ENCODE measurements around the gene FOXD4L3. TPM values are rescaled to one million over a fixed set of nuclear protein-coding genes. Genes with fewer than 3 reads are reported as not detected.
"Not testable (repeated sequence)": the region's sequence is repeated elsewhere in the genome, so short reads cannot be mapped to it uniquely, and the experiment has no call there.

Gene FOXD4L3
- total RNA-seq, 1 experiment from 2014 or later = not detected

DNA sequence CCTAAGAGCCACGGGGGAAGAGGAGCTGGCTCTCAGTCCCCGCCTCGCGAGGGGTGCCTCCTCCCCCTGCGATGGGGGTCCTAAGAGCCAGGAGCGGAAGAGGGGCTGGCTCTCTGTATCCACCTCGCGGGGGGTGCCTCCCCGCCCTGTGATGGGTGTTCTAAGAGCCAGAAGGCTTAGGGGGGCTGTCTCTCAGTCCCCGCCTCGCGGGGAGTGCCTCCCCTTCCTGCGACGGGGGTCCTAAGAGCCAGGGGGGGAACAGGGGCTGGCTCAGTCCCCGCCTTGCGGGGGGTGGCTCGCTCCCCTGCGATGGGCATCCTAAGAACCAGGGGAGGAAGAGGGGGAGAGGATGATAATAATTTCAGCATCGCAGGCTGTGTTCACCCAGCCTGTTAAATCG, 21.9 kb downstream of the FOXD4L3 start:
- H2BK12ac ChIP-seq (ENCODE audit: insufficient read length, low read depth, low read length); H3K4me1 Mint-ChIP-seq; H3K18ac ChIP-seq (ENCODE audit: insufficient read length, low read depth, low read length); H3K79me2 ChIP-seq (ENCODE audit: insufficient read depth, low read length); H3K4me1 ChIP-seq (ENCODE audit: insufficient read depth, low read length); H3T11ph ChIP-seq (ENCODE audit: low read length); H3K9me3 ChIP-seq (ENCODE audit: control insufficient read depth, low read depth, low read length); H3K79me1 ChIP-seq (ENCODE audit: insufficient read depth, low read depth, low read length, poor library complexity, severe bottlenecking); H3K27me3 ChIP-seq (ENCODE audit: insufficient read depth, low read length); H3K9ac ChIP-seq (ENCODE audit: extremely low read depth, insufficient read length, low read length); H4K8ac ChIP-seq (replicated peaks; ENCODE audit: insufficient read length, low read depth, low read length); H4K5ac ChIP-seq (ENCODE audit: insufficient read length, low read depth, low read length); H3K23me2 ChIP-seq (ENCODE audit: insufficient read length, low read depth, low read length, poor library complexity, severe bottlenecking); H2BK20ac ChIP-seq (ENCODE audit: low read depth, low read length, poor library complexity, severe bottlenecking); H2BK5ac ChIP-seq (ENCODE audit: insufficient read length, low read length); H3K27ac ChIP-seq (ENCODE audit: insufficient read length, low read depth, low read length); H3K4me2 ChIP-seq (ENCODE audit: insufficient read depth, insufficient read length, low read length); H2AFZ ChIP-seq (ENCODE audit: low read length); H4K91ac ChIP-seq (ENCODE audit: insufficient read length, low read depth, low read length); H3K56ac ChIP-seq (ENCODE audit: insufficient read length, low read depth, low read length); H4K20me1 ChIP-seq (ENCODE audit: control insufficient read depth, insufficient read depth, insufficient read length); H2BK15ac ChIP-seq (ENCODE audit: low read depth, low read length); H3K4me3 Mint-ChIP-seq; H2BK120ac ChIP-seq (ENCODE audit: low read depth, low read length, poor library complexity, severe bottlenecking); H3K27ac Mint-ChIP-seq; DNase-seq; H3K23ac ChIP-seq (ENCODE audit: insufficient read length, low read depth, low read length); H3K27me3 Mint-ChIP-seq (ENCODE audit: low read depth); H3K14ac ChIP-seq (ENCODE audit: insufficient read depth, low read length); H2AK5ac ChIP-seq (ENCODE audit: insufficient read length, low read length); H3K4ac ChIP-seq (ENCODE audit: low read depth, low read length); H3K9me3 Mint-ChIP-seq; H3K36me3 Mint-ChIP-seq (ENCODE audit: insufficient read depth in 1 of 3, low read depth in 3 of 3): not testable (repeated sequence)
- no CpG with 5 or more reads among the region's 20 CpGs for WGBS (ENCODE audit: extremely low coverage, insufficient read length, low lambda C conversion rate)

- DNase-seq; H3K4me1 Mint-ChIP-seq; H4K5ac ChIP-seq (ENCODE audit: insufficient read length, low read depth, low read length); H3K23me2 ChIP-seq (ENCODE audit: insufficient read length, low read depth, low read length, poor library complexity, severe bottlenecking); H3K36me3 Mint-ChIP-seq (ENCODE audit: insufficient read depth in 1 of 3, low read depth in 3 of 3); H3K79me1 ChIP-seq (ENCODE audit: insufficient read depth, low read depth, low read length, poor library complexity, severe bottlenecking); H3K56ac ChIP-seq (ENCODE audit: insufficient read length, low read depth, low read length); H4K8ac ChIP-seq (replicated peaks; ENCODE audit: insufficient read length, low read depth, low read length); H3K27ac ChIP-seq (ENCODE audit: insufficient read length, low read depth, low read length); H2BK15ac ChIP-seq (ENCODE audit: low read depth, low read length); H4K20me1 ChIP-seq (ENCODE audit: control insufficient read depth, insufficient read depth, insufficient read length); H2BK5ac ChIP-seq (ENCODE audit: insufficient read length, low read length); H2BK20ac ChIP-seq (ENCODE audit: low read depth, low read length, poor library complexity, severe bottlenecking); H3K23ac ChIP-seq (ENCODE audit: insufficient read length, low read depth, low read length); H3K14ac ChIP-seq (ENCODE audit: insufficient read depth, low read length); H3K4ac ChIP-seq (ENCODE audit: low read depth, low read length); H3T11ph ChIP-seq (ENCODE audit: low read length); H3K27ac Mint-ChIP-seq; H4K91ac ChIP-seq (ENCODE audit: insufficient read length, low read depth, low read length); H3K4me1 ChIP-seq (ENCODE audit: insufficient read depth, low read length); H2AK5ac ChIP-seq (ENCODE audit: insufficient read length, low read length); H2BK12ac ChIP-seq (ENCODE audit: insufficient read length, low read depth, low read length); H3K4me3 Mint-ChIP-seq; H3K9ac ChIP-seq (ENCODE audit: extremely low read depth, insufficient read length, low read length); H3K9me3 ChIP-seq (ENCODE audit: control insufficient read depth, low read depth, low read length); H3K27me3 ChIP-seq (ENCODE audit: insufficient read depth, low read length); H2AFZ ChIP-seq (ENCODE audit: low read length); H3K79me2 ChIP-seq (ENCODE audit: insufficient read depth, low read length); H2BK120ac ChIP-seq (ENCODE audit: low read depth, low read length, poor library complexity, severe bottlenecking); H3K4me2 ChIP-seq (ENCODE audit: insufficient read depth, insufficient read length, low read length); H3K18ac ChIP-seq (ENCODE audit: insufficient read length, low read depth, low read length); H3K9me3 Mint-ChIP-seq: not testable (repeated sequence)
- peaks cover 27% of the 10 kb centered on the region for H3K27me3 Mint-ChIP-seq (ENCODE audit: low read depth)
- WGBS (ENCODE audit: extremely low coverage, insufficient read length, low lambda C conversion rate) = no CpG with 5 or more reads among the region's 4 CpGs
Observed at GRCh38 chr9:68329106-68329505, 26.4 kb downstream of the FOXD4L3 start.

Measured in H9 (cell line).